Keratinocyte (primary cell): ENCODE data around the gene CACNB2. TPM values are rescaled to one million over a fixed set of nuclear protein-coding genes. Genes with fewer than 3 reads are reported as not detected.
A peak's percentile ranks its signal among the peaks of the same experiment; 100 is the strongest.

ENCODE experiments used
- DNase-seq: peaks from one replicate; pipeline ENCODE4 v3.0.0-alpha.2; 2011; ENCODE audit warnings: low read depth, missing footprints, low spot score
- FAIRE-seq: peaks from 2 replicates; lab custom pipeline; 2011; peaks lifted over from hg19 to GRCh38; lab: Jason Lieb, UNC
- H2AFZ ChIP-seq: 2 replicates; pipeline ENCODE4 v1.6.0; 2012; ENCODE audit warnings: low read length, control low read depth, inconsistent platforms; ENCODE audit not compliant: control insufficient read depth
- H3K27ac ChIP-seq: 2 replicates; pipeline ENCODE4 v1.5.1; 2011; ENCODE audit warnings: low read length; ENCODE audit not compliant: control insufficient read depth, insufficient read depth
- H3K27me3 ChIP-seq: 3 replicates; pipeline ENCODE4 v1.6.0; 2011; ENCODE audit warnings: low read length; ENCODE audit not compliant: control insufficient read depth, insufficient read depth; ENCODE audit errors: extremely low read depth
- H3K36me3 ChIP-seq, 2 experiments: 2 replicates in 1 of 2; 3 replicates in 1 of 2; pipeline ENCODE4 v1.5.1; 2011; ENCODE audit warnings: low read length in 2 of 2, mild to moderate bottlenecking in 1 of 2; ENCODE audit not compliant: control insufficient read depth in 2 of 2, insufficient read depth in 2 of 2; ENCODE audit errors: extremely low read depth in 1 of 2
- H3K4me1 ChIP-seq: 3 replicates; pipeline ENCODE4 v1.5.1; 2011; ENCODE audit warnings: low read length; ENCODE audit not compliant: control insufficient read depth, insufficient read depth; ENCODE audit errors: extremely low read depth
- H3K4me2 ChIP-seq: 3 replicates; pipeline ENCODE4 v1.6.0; 2011; ENCODE audit warnings: low read depth, low read length; ENCODE audit not compliant: control insufficient read depth, insufficient read depth; ENCODE audit errors: extremely low read depth
- H3K4me3 ChIP-seq, 3 experiments: fragments of 200-600 bp in 1 of 3; sonication (generic) in 1 of 3; 2 replicates in 2 of 3; 3 replicates in 1 of 3; pipeline ENCODE4 v1.5.1; 2011 to 2016; ENCODE audit warnings: low read length in 3 of 3, mild to moderate bottlenecking in 3 of 3, control low read depth in 2 of 3, inconsistent platforms in 1 of 3, low read depth in 1 of 3, mixed read lengths in 1 of 3, mixed run types in 1 of 3, moderate library complexity in 1 of 3; ENCODE audit not compliant: control insufficient read depth in 2 of 3, insufficient read depth in 2 of 3; ENCODE audit errors: extremely low read depth in 1 of 3
- H3K79me2 ChIP-seq: 2 replicates; pipeline ENCODE4 v1.6.0; 2012; ENCODE audit warnings: low read length; ENCODE audit not compliant: control insufficient read depth, insufficient read depth
- H3K9ac ChIP-seq: 3 replicates; pipeline ENCODE4 v1.6.0; 2011; ENCODE audit warnings: low read length; ENCODE audit not compliant: control insufficient read depth, insufficient read depth; ENCODE audit errors: extremely low read depth
- H3K9me1 ChIP-seq: 3 replicates; pipeline ENCODE4 v1.6.0; 2011; ENCODE audit warnings: low read length; ENCODE audit not compliant: control insufficient read depth, insufficient read depth; ENCODE audit errors: extremely low read depth
- H3K9me3 ChIP-seq: 2 replicates; pipeline ENCODE4 v1.5.1; 2012; ENCODE audit warnings: low read depth, low read length; ENCODE audit not compliant: control insufficient read depth
- H4K20me1 ChIP-seq: 3 replicates; pipeline ENCODE4 v1.6.0; 2011; ENCODE audit warnings: low read length; ENCODE audit not compliant: control insufficient read depth, insufficient read depth; ENCODE audit errors: extremely low read depth
- EZH2 ChIP-seq: IDR thresholded peaks from one replicate; pipeline ENCODE4 v1.6.1; 2012; ENCODE audit warnings: inconsistent platforms, mild to moderate bottlenecking, low read length, moderate library complexity
- dilution Hi-C: fragments of 300-500 bp; cut with MboI; formaldehyde crosslinking; loops from one replicate; pipeline ENCODE4 v1.7.0; 2020; ENCODE audit warnings: low sequenced_read_pairs; ENCODE audit not compliant: extremely low pct_ligation_motif_present
- polyA plus RNA-seq, 5 experiments: library from polyadenylated mRNA; depleted of rRNA in 3 of 5; stranded (reverse) in 3 of 5; stranded (forward) in 1 of 5; unstranded in 1 of 5; fragments of >200 nt; gene quantifications; 1 replicate in 1 of 5; 2 replicates in 3 of 5; 3 replicates in 1 of 5; pipeline versions ENCODE4 v1.2.1 to v1.2.3, GENCODE V29; 2011 to 2012; ENCODE audit warnings: missing spikeins in 2 of 5, low read depth in 1 of 5, low replicate concordance in 1 of 5
- TF ChIP-seq, protein P1 (sequence below), 3 experiments: IDR thresholded peaks in 1 of 3; conservative IDR thresholded peaks in 1 of 3; optimal IDR thresholded peaks in 1 of 3; 2 replicates in 2 of 3; 3 replicates in 1 of 3; pipeline versions ENCODE3 to v1.5.1; 2011; ENCODE audit warnings: low read length in 3 of 3, mild to moderate bottlenecking in 3 of 3, moderate library complexity in 2 of 3, control low read depth in 1 of 3, inconsistent platforms in 1 of 3; ENCODE audit not compliant: insufficient read depth in 2 of 3; ENCODE audit errors: extremely low read depth in 1 of 3

CACNB2 gene
- polyA plus RNA-seq, 1 donor (not counting 4 experiments of a cell fraction or from before 2014, with no cell fraction given): 0.03 TPM

DNA sequence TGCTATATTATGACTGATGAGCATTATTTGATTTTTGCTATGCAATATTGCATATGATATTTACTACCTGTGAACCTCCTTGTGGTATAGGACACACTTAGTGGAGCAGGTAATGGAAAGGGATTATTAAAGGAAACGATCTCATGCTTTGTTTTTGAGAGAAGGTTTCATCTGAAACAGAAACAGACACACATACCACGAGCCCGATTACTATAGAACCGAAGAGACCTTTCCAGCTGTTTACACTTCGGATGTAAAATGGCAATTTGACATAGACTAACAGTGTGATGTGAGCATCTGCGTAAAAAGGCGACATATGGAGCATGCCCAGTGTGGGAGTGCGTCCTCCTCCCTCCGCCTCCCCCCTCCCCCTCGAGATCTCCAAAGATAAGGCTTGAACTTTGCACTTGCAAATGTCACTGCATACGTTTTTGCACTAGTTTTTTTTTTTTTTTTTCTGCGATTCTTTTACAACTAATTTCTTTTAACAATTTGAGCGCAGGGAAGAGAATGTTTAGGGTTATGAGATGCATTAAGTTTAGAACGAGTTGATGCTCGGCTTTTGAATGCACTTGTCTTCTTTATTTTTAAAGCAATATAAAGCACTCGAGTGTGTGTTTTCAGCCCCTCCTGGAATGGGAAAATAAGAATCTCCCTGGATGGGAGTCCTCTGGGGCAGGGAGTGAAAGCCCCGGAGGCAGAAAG is 260.1 kb downstream of the CACNB2 start:
- H4K20me1 ChIP-seq: no peaks in the 10 kb centered on the region
- peak overlapping the region in 1 of 3 experiments; percentile 18 for H3K4me3 ChIP-seq
- no peaks in the 10 kb centered on the region for H3K9me3 ChIP-seq
- FAIRE-seq: no peak
- DNase-seq: no peak
- H3K4me1 ChIP-seq: no peaks in the 10 kb centered on the region
- dilution Hi-C loops: no loop called here
- H2AFZ ChIP-seq: no peak overlapping the region
- no peaks in the 10 kb centered on the region for H3K79me2 ChIP-seq
- H3K27ac ChIP-seq: no peak overlapping the region
- no peaks in the 10 kb centered on the region for H3K36me3 ChIP-seq
- TF ChIP-seq EZH2: peak; percentile 18
- TF ChIP-seq, protein P1, sequence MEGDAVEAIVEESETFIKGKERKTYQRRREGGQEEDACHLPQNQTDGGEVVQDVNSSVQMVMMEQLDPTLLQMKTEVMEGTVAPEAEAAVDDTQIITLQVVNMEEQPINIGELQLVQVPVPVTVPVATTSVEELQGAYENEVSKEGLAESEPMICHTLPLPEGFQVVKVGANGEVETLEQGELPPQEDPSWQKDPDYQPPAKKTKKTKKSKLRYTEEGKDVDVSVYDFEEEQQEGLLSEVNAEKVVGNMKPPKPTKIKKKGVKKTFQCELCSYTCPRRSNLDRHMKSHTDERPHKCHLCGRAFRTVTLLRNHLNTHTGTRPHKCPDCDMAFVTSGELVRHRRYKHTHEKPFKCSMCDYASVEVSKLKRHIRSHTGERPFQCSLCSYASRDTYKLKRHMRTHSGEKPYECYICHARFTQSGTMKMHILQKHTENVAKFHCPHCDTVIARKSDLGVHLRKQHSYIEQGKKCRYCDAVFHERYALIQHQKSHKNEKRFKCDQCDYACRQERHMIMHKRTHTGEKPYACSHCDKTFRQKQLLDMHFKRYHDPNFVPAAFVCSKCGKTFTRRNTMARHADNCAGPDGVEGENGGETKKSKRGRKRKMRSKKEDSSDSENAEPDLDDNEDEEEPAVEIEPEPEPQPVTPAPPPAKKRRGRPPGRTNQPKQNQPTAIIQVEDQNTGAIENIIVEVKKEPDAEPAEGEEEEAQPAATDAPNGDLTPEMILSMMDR (optimal IDR thresholded peaks at IDR 0.05 in 1 of 3, IDR thresholded peaks at IDR 0.05 in 1 of 3, conservative IDR thresholded peaks at IDR 0.05 in 1 of 3; ENCODE audit: extremely low read depth in 1 of 3, insufficient read depth in 2 of 3, low read length in 3 of 3): no peak
- H3K4me2 ChIP-seq: no peak overlapping the region
- no peaks in the 10 kb centered on the region for H3K9me1 ChIP-seq
- H3K9ac ChIP-seq: no peak overlapping the region
- H3K27me3 ChIP-seq: peaks cover 7% of the 10 kb centered on the region

DNA sequence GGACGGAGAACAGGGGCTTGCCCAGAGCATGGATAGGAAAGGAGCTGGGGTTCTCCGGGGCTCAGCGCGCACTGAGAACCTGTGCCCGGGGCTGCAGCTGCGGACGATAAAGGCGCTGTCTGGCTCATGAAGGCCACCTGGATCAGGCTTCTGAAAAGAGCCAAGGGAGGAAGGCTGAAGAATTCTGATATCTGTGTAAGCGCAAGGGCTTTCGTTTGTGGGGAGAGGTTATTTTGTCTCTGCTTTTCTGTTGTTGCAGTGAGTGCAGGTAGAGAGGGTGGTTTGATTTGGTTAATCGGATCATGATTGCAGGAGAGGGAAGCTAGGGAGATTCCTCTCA is 260.7 kb downstream of the CACNB2 start:
- no peak for FAIRE-seq
- DNase-seq: no peak
- TF ChIP-seq EZH2: no peak
- TF ChIP-seq, protein P1 (optimal IDR thresholded peaks at IDR 0.05 in 1 of 3, IDR thresholded peaks at IDR 0.05 in 1 of 3, conservative IDR thresholded peaks at IDR 0.05 in 1 of 3; ENCODE audit: extremely low read depth in 1 of 3, insufficient read depth in 2 of 3, low read length in 3 of 3): no peak
- no peaks in the 10 kb centered on the region for H4K20me1 ChIP-seq
- H3K9ac ChIP-seq: no peak overlapping the region
- no peaks in the 10 kb centered on the region for H3K9me3 ChIP-seq
- H3K79me2 ChIP-seq: no peaks in the 10 kb centered on the region
- no peak overlapping the region for H3K4me3 ChIP-seq
- no peaks in the 10 kb centered on the region for H3K36me3 ChIP-seq
- no peaks in the 10 kb centered on the region for H3K9me1 ChIP-seq
- peaks cover 7% of the 10 kb centered on the region for H3K27me3 ChIP-seq
- dilution Hi-C loops: no loop called here
- H3K4me2 ChIP-seq: no peak overlapping the region
- H2AFZ ChIP-seq: no peak overlapping the region
- no peaks in the 10 kb centered on the region for H3K4me1 ChIP-seq
- H3K27ac ChIP-seq: no peak overlapping the region
